H9 (cell line): ENCODE data around the gene ARL8A. TPM values are rescaled to one million over a fixed set of nuclear protein-coding genes. Genes with fewer than 3 reads are reported as not detected.
A peak's percentile ranks its signal among the peaks of the same experiment; 100 is the strongest.

Experiments
- DNase-seq: peaks from one replicate; pipeline ENCODE4 v3.0.0-alpha.2; 2017
- H2AFZ ChIP-seq: one replicate; pipeline ENCODE4 v1.6.1; 2013; ENCODE audit warnings: mild to moderate bottlenecking, low read length, control low read depth, moderate library complexity
- H2AK5ac ChIP-seq: 2 replicates; pipeline ENCODE4 v1.6.1; 2013; ENCODE audit warnings: low read length, control low read depth, mixed read lengths; ENCODE audit not compliant: insufficient read length
- H2BK120ac ChIP-seq: one replicate; pipeline ENCODE4 v1.6.1; 2013; ENCODE audit warnings: low read depth, mild to moderate bottlenecking, low read length, control low read depth, inconsistent platforms; ENCODE audit not compliant: poor library complexity, severe bottlenecking
- H2BK12ac ChIP-seq: 2 replicates; pipeline ENCODE4 v1.6.1; 2013; ENCODE audit warnings: low read length, control low read depth, mixed read lengths, low read depth; ENCODE audit not compliant: insufficient read length
- H2BK15ac ChIP-seq: 2 replicates; pipeline ENCODE4 v1.6.1; 2013; ENCODE audit warnings: low read depth, low read length, control low read depth
- H2BK20ac ChIP-seq: one replicate; pipeline ENCODE4 v1.6.1; 2013; ENCODE audit warnings: low read depth, mild to moderate bottlenecking, low read length, control low read depth, inconsistent platforms; ENCODE audit not compliant: poor library complexity, severe bottlenecking
- H2BK5ac ChIP-seq: 2 replicates; pipeline ENCODE4 v1.6.1; 2013; ENCODE audit warnings: low read length, control low read depth, mixed read lengths; ENCODE audit not compliant: insufficient read length
- H3K14ac ChIP-seq: 2 replicates; pipeline ENCODE4 v1.6.1; 2013; ENCODE audit warnings: low read length, control low read depth; ENCODE audit not compliant: insufficient read depth
- H3K18ac ChIP-seq: 2 replicates; pipeline ENCODE4 v1.6.1; 2013; ENCODE audit warnings: low read depth, mild to moderate bottlenecking, mixed read lengths, low read length, control low read depth; ENCODE audit not compliant: insufficient read length
- H3K23ac ChIP-seq: 2 replicates; pipeline ENCODE4 v1.6.1; 2013; ENCODE audit warnings: low read length, control low read depth, mixed read lengths, low read depth; ENCODE audit not compliant: insufficient read length
- H3K23me2 ChIP-seq: 2 replicates; pipeline ENCODE4 v1.6.1; 2013; ENCODE audit warnings: low read depth, mild to moderate bottlenecking, mixed read lengths, low read length, control low read depth; ENCODE audit not compliant: insufficient read length, poor library complexity, severe bottlenecking
- H3K27ac ChIP-seq: 2 replicates; pipeline ENCODE4 v1.5.1; 2013; ENCODE audit warnings: low read length, control low read depth, mixed read lengths, low read depth; ENCODE audit not compliant: insufficient read length
- H3K27me3 ChIP-seq: 2 replicates; pipeline ENCODE4 v1.6.1; 2013; ENCODE audit warnings: low read length, control low read depth, inconsistent platforms; ENCODE audit not compliant: insufficient read depth
- H3K4ac ChIP-seq: 2 replicates; pipeline ENCODE4 v1.6.1; 2013; ENCODE audit warnings: low read depth, mild to moderate bottlenecking, control low read depth, inconsistent platforms, low read length, moderate library complexity
- H3K4me1 ChIP-seq: 2 replicates; pipeline ENCODE4 v1.6.1; 2013; ENCODE audit warnings: low read length, control low read depth, inconsistent platforms; ENCODE audit not compliant: insufficient read depth
- H3K4me2 ChIP-seq: 2 replicates; pipeline ENCODE4 v1.6.1; 2013; ENCODE audit warnings: low read length, control low read depth, mixed read lengths; ENCODE audit not compliant: insufficient read length, insufficient read depth
- H3K56ac ChIP-seq: 2 replicates; pipeline ENCODE4 v1.6.1; 2013; ENCODE audit warnings: low read depth, mild to moderate bottlenecking, mixed read lengths, low read length, control low read depth; ENCODE audit not compliant: insufficient read length
- H3K79me1 ChIP-seq: 2 replicates; pipeline ENCODE4 v1.6.1; 2013; ENCODE audit warnings: low read depth, mild to moderate bottlenecking, moderate library complexity, low read length, control low read depth, inconsistent platforms; ENCODE audit not compliant: insufficient read depth, poor library complexity, severe bottlenecking
- H3K79me2 ChIP-seq: 2 replicates; pipeline ENCODE4 v1.6.1; 2013; ENCODE audit warnings: low read length, control low read depth, inconsistent platforms; ENCODE audit not compliant: insufficient read depth
- H3K9ac ChIP-seq: 2 replicates; pipeline ENCODE4 v1.6.1; 2013; ENCODE audit warnings: low read length, control low read depth, mixed read lengths; ENCODE audit not compliant: insufficient read length; ENCODE audit errors: extremely low read depth
- H3K9me3 ChIP-seq: one replicate; pipeline ENCODE4 v1.6.1; 2013; ENCODE audit warnings: low read depth, low read length, inconsistent platforms; ENCODE audit not compliant: control insufficient read depth
- H3T11ph ChIP-seq: one replicate; pipeline ENCODE4 v1.6.1; 2013; ENCODE audit warnings: mild to moderate bottlenecking, low read length, control low read depth, inconsistent platforms
- H4K20me1 ChIP-seq: one replicate; pipeline ENCODE4 v1.6.1; 2013; ENCODE audit not compliant: control insufficient read depth, insufficient read length, insufficient read depth
- H4K5ac ChIP-seq: 2 replicates; pipeline ENCODE4 v1.6.1; 2013; ENCODE audit warnings: low read depth, mild to moderate bottlenecking, mixed read lengths, low read length, control low read depth; ENCODE audit not compliant: insufficient read length
- H4K8ac ChIP-seq: replicated peaks from 2 replicates; pipeline ENCODE4 v1.6.1; 2013; ENCODE audit warnings: low read length, control low read depth, mixed read lengths, low read depth; ENCODE audit not compliant: insufficient read length
- H4K91ac ChIP-seq: 2 replicates; pipeline ENCODE4 v1.6.1; 2013; ENCODE audit warnings: low read depth, mild to moderate bottlenecking, moderate library complexity, mixed read lengths, low read length, control low read depth; ENCODE audit not compliant: insufficient read length
- H3K27ac Mint-ChIP-seq, 3 experiments: 2 replicates in 2 of 3; 3 replicates in 1 of 3; pipeline ENCODE4 v1.8.0; 2020 to 2021; ENCODE audit warnings: mixed read lengths in 3 of 3, mild to moderate bottlenecking in 1 of 3, moderate library complexity in 1 of 3
- H3K27me3 Mint-ChIP-seq: 2 replicates; pipeline ENCODE4 v1.8.0; 2021; ENCODE audit warnings: low read depth, mild to moderate bottlenecking, moderate library complexity, mixed read lengths
- H3K36me3 Mint-ChIP-seq, 3 experiments: 2 replicates in 2 of 3; 3 replicates in 1 of 3; pipeline ENCODE4 v1.8.0; 2020 to 2021; ENCODE audit warnings: low read depth in 3 of 3, mixed read lengths in 3 of 3; ENCODE audit not compliant: insufficient read depth in 1 of 3
- H3K4me1 Mint-ChIP-seq, 2 experiments: 2 replicates each; pipeline ENCODE4 v1.8.0; 2020; ENCODE audit warnings: mixed read lengths in 2 of 2
- H3K4me3 Mint-ChIP-seq, 2 experiments: 2 replicates in 1 of 2; 3 replicates in 1 of 2; pipeline ENCODE4 v1.8.0; 2020 to 2021; ENCODE audit warnings: mild to moderate bottlenecking in 2 of 2, mixed read lengths in 2 of 2, moderate library complexity in 1 of 2
- H3K9me3 Mint-ChIP-seq, 2 experiments: 2 replicates in 1 of 2; 3 replicates in 1 of 2; pipeline ENCODE4 v1.8.0; 2020; ENCODE audit warnings: mild to moderate bottlenecking in 2 of 2, mixed read lengths in 2 of 2, moderate library complexity in 1 of 2
- WGBS: extraction: QIAGEN DNeasy Blood & Tissue Kit; methylation state at CpG from one replicate; pipeline ENCODE4 v1.1.7; 2013; ENCODE audit warnings: missing lambda C conversion rate, low lambda C conversion rate, mixed read lengths; ENCODE audit not compliant: insufficient read length; ENCODE audit errors: extremely low coverage; 5-methylcytosine and 5-hydroxymethylcytosine counted together
- total RNA-seq: library from RNA; stranded (reverse); gene quantifications from 2 replicates; pipeline ENCODE4 v1.2.1, GENCODE V29; 2021
- TF ChIP-seq, protein P1 (sequence below): fragments of 200-600 bp; sonication (generic); conservative IDR thresholded peaks from 3 replicates; pipeline ENCODE4 v1.8.0; 2021; ENCODE audit warnings: antibody characterized with exemption, mild to moderate bottlenecking

Gene ARL8A
- total RNA-seq, 1 experiment from 2014 or later: 67.2 TPM

DNA sequence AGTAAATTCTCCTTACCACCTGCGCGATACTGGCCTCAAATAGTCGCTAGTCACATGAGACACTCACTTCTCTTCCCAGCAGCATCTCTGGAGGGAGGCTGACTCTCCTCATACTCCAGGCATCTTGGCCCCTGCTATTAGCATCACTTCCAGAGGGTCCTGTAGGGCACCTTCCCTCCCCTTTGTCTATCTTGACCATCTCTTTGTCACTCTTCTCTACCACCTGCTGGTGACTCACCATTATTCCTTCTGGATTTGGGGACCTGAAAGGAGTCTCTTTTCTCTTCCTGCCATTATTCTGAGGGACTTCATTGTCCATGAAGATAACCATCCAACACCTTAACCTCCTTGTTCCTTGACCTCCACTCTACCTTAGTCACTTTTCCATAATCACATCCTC, 53.5 kb downstream of the ARL8A start:
- Histone ChIP-seq H2BK20ac (no peak overlapping the region), H3K27ac (no peak overlapping the region), H3T11ph (no peak overlapping the region), H2BK5ac (no peak overlapping the region), H3K4me2 (no peak overlapping the region), H3K4ac (no peak overlapping the region), H4K20me1 (no peaks in the 10 kb centered on the region), H3K79me1 (no peaks in the 10 kb centered on the region), H3K4me1 (peaks cover 4% of the 10 kb centered on the region; the same call in 1 of the 2 replicates), H4K5ac (no peak overlapping the region), H3K79me2 (no peaks in the 10 kb centered on the region), H2BK15ac (no peak overlapping the region), H3K18ac (no peak overlapping the region), H2AK5ac (no peak overlapping the region), H2AFZ (no peak overlapping the region), H3K27me3 (no peaks in the 10 kb centered on the region), H4K8ac (no peak overlapping the region), H2BK120ac (no peak overlapping the region), H3K14ac (no peak overlapping the region), H3K23me2 (no peaks in the 10 kb centered on the region), H3K9me3 (no peaks in the 10 kb centered on the region), H3K9ac (no peak overlapping the region), H3K23ac (no peak overlapping the region), H3K56ac (no peak overlapping the region), H2BK12ac (no peak overlapping the region), H4K91ac (no peak overlapping the region)
- TF ChIP-seq, protein P1, sequence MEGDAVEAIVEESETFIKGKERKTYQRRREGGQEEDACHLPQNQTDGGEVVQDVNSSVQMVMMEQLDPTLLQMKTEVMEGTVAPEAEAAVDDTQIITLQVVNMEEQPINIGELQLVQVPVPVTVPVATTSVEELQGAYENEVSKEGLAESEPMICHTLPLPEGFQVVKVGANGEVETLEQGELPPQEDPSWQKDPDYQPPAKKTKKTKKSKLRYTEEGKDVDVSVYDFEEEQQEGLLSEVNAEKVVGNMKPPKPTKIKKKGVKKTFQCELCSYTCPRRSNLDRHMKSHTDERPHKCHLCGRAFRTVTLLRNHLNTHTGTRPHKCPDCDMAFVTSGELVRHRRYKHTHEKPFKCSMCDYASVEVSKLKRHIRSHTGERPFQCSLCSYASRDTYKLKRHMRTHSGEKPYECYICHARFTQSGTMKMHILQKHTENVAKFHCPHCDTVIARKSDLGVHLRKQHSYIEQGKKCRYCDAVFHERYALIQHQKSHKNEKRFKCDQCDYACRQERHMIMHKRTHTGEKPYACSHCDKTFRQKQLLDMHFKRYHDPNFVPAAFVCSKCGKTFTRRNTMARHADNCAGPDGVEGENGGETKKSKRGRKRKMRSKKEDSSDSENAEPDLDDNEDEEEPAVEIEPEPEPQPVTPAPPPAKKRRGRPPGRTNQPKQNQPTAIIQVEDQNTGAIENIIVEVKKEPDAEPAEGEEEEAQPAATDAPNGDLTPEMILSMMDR: no peak; the same call in 2 of the 3 replicates
- Mint-ChIP-seq H3K27ac (peak overlapping the region in 1 of 3 experiments; percentile 12; a peak in 2 of 7 replicates), H3K9me3 (no peaks in the 10 kb centered on the region; a peak in 1 of 5 replicates), H3K36me3 (no peaks in the 10 kb centered on the region), H3K4me1 (peaks cover 30 to 33% of the 10 kb centered on the region in 2 experiments), H3K4me3 (no peak overlapping the region), H3K27me3 (peaks cover 6% of the 10 kb centered on the region)
- DNase-seq: no peak
- no CpG with 5 or more reads among the region's 3 CpGs for WGBS
